ENCODE data around the gene CST9L. TPM values are rescaled to one million over a fixed set of nuclear protein-coding genes. Genes with fewer than 3 reads are reported as not detected.

The CST9L gene
- total RNA-seq, 1 donor from 2014 or later, result not detected

DNA sequence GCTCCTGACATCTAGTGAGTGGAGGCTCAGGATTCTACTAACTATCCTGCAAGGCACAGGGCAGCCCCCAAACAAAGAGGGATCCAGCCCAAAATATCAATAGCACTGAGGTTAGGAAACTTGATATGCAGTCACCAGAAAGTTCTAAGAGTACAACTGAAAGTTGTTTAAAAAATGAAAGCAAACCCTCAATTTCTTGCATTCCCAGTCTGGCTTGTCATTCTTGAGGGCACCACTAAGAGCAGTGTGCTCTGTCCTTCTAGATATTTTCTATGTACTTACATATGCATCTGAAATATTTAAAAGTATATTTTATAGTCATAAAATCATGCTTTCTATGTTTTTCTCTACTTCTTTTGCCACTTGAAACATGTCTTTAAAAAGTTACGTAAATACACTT is 41.4 kb downstream of the CST9L start:
- H3K4me3 Mint-ChIP-seq (ENCODE audit: unreplicated experiment), result no peak overlapping the region
- no peaks in the 10 kb centered on the region for H3K4me1 Mint-ChIP-seq (ENCODE audit: low read depth, unreplicated experiment)
- TF ChIP-seq, protein P1, sequence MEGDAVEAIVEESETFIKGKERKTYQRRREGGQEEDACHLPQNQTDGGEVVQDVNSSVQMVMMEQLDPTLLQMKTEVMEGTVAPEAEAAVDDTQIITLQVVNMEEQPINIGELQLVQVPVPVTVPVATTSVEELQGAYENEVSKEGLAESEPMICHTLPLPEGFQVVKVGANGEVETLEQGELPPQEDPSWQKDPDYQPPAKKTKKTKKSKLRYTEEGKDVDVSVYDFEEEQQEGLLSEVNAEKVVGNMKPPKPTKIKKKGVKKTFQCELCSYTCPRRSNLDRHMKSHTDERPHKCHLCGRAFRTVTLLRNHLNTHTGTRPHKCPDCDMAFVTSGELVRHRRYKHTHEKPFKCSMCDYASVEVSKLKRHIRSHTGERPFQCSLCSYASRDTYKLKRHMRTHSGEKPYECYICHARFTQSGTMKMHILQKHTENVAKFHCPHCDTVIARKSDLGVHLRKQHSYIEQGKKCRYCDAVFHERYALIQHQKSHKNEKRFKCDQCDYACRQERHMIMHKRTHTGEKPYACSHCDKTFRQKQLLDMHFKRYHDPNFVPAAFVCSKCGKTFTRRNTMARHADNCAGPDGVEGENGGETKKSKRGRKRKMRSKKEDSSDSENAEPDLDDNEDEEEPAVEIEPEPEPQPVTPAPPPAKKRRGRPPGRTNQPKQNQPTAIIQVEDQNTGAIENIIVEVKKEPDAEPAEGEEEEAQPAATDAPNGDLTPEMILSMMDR (IDR thresholded peaks at IDR 0.05; ENCODE audit: partially characterized antibody, unreplicated experiment), result no peak
- peaks cover 2% of the 10 kb centered on the region for H3K27me3 Mint-ChIP-seq (ENCODE audit: unreplicated experiment)
- H3K9me3 Mint-ChIP-seq (ENCODE audit: unreplicated experiment), result peaks cover 6% of the 10 kb centered on the region
- peaks cover 5% of the 10 kb centered on the region for H3K36me3 Mint-ChIP-seq (ENCODE audit: unreplicated experiment)
- no peak for DNase-seq
- no peak overlapping the region for H3K27ac Mint-ChIP-seq (ENCODE audit: unreplicated experiment)

DNA sequence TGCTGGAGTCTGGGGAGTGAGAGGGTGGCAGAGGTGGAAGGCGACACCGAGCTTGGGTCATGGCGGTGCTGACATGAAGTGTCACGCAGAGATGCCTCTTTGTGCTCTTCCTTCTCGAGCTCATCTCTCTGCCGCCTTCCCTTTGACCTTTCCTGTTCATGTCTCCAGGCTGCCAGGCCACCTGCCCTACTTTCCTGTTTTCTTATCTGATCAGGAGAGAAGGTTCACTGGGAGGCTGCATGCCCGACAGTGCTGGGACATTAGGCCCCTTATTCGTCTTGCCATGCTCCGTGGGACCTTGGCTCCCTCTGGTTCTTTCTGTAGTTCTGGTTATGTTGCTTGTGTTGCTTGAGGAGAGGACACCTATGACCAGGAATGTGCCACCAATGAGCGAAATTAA is 44.1 kb downstream of the CST9L start:
- H3K4me3 Mint-ChIP-seq (ENCODE audit: unreplicated experiment), result no peak overlapping the region
- no peak overlapping the region for H3K27ac Mint-ChIP-seq (ENCODE audit: unreplicated experiment)
- TF ChIP-seq, protein P1 (IDR thresholded peaks at IDR 0.05; ENCODE audit: partially characterized antibody, unreplicated experiment), result no peak
- no peak for DNase-seq
- H3K4me1 Mint-ChIP-seq (ENCODE audit: low read depth, unreplicated experiment), result peaks cover 7% of the 10 kb centered on the region
- H3K27me3 Mint-ChIP-seq (ENCODE audit: unreplicated experiment), result peaks cover 2% of the 10 kb centered on the region
- peaks cover 5% of the 10 kb centered on the region for H3K36me3 Mint-ChIP-seq (ENCODE audit: unreplicated experiment)
- peaks cover 3% of the 10 kb centered on the region for H3K9me3 Mint-ChIP-seq (ENCODE audit: unreplicated experiment)

DNA sequence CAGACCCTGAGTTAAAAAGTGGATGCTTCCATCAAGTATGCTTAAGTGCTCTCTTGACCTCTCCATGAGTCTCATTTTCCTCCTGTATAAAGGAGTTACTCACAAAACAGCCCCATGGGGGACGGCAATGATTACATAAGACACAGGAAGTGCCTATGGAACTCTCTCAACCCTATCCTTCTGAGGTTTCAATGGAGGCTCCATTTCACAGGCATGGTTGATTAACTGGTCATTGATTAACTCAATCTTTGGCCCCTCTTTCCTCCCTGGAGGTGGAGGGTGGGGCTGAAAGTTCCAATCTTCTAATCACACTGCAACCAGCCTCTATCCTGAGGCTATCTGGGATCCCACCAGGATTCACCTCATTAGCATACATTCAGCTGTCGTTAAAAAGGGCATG is 48.1 kb downstream of the CST9L start:
- no peaks in the 10 kb centered on the region for H3K27me3 Mint-ChIP-seq (ENCODE audit: unreplicated experiment)
- peaks cover 7% of the 10 kb centered on the region for H3K4me1 Mint-ChIP-seq (ENCODE audit: low read depth, unreplicated experiment)
- no peak overlapping the region for H3K4me3 Mint-ChIP-seq (ENCODE audit: unreplicated experiment)
- no peak overlapping the region for H3K27ac Mint-ChIP-seq (ENCODE audit: unreplicated experiment)
- no peaks in the 10 kb centered on the region for H3K9me3 Mint-ChIP-seq (ENCODE audit: unreplicated experiment)
- H3K36me3 Mint-ChIP-seq (ENCODE audit: unreplicated experiment), result no peaks in the 10 kb centered on the region
- DNase-seq, result no peak
- TF ChIP-seq, protein P1 (IDR thresholded peaks at IDR 0.05; ENCODE audit: partially characterized antibody, unreplicated experiment), result no peak

DNA sequence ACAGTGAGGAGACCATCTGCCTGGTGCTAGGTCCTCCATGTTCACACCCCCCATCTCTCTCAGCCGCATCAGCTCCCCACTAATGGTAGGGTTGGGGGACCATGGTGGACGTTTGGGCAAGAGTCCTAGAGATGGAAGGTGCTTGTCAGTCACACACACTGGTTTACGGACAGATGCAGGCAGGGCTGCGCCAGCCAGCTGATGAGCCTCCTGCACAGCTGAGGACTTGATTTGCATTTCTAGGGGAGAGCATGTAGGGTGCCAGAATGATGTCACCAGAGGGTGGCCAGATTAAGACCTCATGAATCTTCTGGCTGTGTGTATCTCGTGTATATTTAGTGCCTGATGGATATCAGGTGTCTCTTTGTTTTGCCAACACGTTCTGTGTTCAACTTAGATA is 48.7 kb downstream of the CST9L start:
- Mint-ChIP-seq H3K27ac (ENCODE audit: unreplicated experiment) (no peak overlapping the region), H3K4me1 (ENCODE audit: low read depth, unreplicated experiment) (peaks cover 7% of the 10 kb centered on the region), H3K36me3 (ENCODE audit: unreplicated experiment) (no peaks in the 10 kb centered on the region), H3K27me3 (ENCODE audit: unreplicated experiment) (no peaks in the 10 kb centered on the region), H3K4me3 (ENCODE audit: unreplicated experiment) (no peak overlapping the region), H3K9me3 (ENCODE audit: unreplicated experiment) (no peaks in the 10 kb centered on the region)
- TF ChIP-seq, protein P1 (IDR thresholded peaks at IDR 0.05; ENCODE audit: partially characterized antibody, unreplicated experiment), result no peak
- DNase-seq, result no peak

DNA sequence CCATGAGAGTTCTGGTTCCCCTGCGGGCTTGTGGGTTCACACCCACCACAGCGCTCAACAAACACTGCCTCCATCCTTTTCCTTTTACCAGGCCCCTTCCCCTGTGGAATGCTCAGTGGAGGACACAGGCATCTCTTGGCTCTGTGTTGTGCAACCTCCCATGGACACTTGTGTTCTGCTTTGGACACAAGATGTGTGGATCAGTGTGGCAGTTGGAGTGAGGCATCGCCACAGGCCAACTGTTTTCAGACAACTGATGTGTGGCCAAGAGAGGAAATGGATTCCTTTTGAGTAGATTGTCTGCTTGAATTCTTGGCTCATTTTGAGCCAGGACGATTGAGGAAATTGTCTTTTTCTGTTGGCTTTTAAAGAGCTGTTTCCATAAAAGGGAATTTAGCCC is 50.6 kb downstream of the CST9L start:
- TF ChIP-seq, protein P1 (IDR thresholded peaks at IDR 0.05; ENCODE audit: partially characterized antibody, unreplicated experiment), result no peak
- Mint-ChIP-seq H3K27ac (ENCODE audit: unreplicated experiment) (no peak overlapping the region), H3K9me3 (ENCODE audit: unreplicated experiment) (no peaks in the 10 kb centered on the region), H3K27me3 (ENCODE audit: unreplicated experiment) (no peaks in the 10 kb centered on the region), H3K4me1 (ENCODE audit: low read depth, unreplicated experiment) (peaks cover 7% of the 10 kb centered on the region), H3K4me3 (ENCODE audit: unreplicated experiment) (no peak overlapping the region), H3K36me3 (ENCODE audit: unreplicated experiment) (no peaks in the 10 kb centered on the region)
- DNase-seq, result no peak
